Medulla oblongata (tissue), 1 donor: ENCODE measurements around the gene AGRN.
"Not testable (repeated sequence)": the region's sequence is repeated elsewhere in the genome, so short reads cannot be mapped to it uniquely, and the experiment has no call there.

ENCODE experiments used
- DNase-seq: peaks from one replicate; pipeline ENCODE4 v3.0.0-alpha.2; 2015; ENCODE audit errors: extremely low spot score

Gene AGRN

DNA sequence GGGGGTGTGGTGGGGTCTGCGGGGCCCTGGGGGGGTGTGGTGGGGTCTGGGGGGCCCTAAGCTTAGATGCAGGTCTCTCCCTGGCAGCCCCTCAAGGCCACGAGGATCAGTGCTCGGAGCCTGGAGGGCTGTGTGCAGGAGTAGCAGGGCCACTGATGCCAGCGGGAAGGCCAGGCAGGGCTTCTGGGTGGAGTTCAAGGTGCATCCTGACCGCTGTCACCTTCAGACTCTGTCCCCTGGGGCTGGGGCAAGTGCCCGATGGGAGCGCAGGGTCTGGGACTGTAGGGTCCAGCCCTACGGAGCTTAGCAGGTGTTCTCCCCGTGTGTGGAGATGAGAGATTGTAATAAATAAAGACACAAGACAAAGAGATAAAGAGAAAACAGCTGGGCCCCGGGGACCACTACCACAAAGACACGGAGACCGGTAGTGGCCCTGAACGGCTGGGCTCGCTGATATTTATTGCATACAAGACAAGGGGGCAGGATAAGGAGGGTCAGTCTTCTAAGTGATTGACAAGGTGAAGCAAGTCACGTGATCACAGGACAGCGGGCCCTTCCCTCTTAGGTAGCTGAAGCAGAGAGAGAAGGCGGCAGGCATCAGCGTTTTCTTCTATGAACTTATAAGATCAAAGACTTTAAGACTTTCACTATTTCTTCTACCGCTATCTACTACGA, 45.5 kb downstream of the AGRN start:
- no peak for DNase-seq

DNA sequence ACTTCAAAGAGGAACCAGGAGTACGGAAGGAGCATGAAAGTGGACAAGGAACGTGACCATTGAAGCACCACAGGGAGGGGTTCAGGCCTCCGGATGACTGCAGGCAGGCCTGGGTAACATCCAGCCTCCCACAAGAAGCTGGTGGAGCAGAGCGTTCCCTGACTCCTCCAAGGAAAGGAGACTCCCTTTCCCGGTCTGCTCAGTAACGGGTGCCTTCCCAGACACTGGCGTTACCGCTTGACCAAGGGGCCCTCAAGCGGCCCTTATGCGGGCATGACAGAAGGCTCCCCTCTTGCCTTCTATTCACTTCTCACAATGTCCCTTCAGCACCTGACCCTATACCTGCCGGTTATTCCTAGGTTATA, 46.0 kb downstream of the AGRN start:
- not testable (repeated sequence) for DNase-seq

DNA sequence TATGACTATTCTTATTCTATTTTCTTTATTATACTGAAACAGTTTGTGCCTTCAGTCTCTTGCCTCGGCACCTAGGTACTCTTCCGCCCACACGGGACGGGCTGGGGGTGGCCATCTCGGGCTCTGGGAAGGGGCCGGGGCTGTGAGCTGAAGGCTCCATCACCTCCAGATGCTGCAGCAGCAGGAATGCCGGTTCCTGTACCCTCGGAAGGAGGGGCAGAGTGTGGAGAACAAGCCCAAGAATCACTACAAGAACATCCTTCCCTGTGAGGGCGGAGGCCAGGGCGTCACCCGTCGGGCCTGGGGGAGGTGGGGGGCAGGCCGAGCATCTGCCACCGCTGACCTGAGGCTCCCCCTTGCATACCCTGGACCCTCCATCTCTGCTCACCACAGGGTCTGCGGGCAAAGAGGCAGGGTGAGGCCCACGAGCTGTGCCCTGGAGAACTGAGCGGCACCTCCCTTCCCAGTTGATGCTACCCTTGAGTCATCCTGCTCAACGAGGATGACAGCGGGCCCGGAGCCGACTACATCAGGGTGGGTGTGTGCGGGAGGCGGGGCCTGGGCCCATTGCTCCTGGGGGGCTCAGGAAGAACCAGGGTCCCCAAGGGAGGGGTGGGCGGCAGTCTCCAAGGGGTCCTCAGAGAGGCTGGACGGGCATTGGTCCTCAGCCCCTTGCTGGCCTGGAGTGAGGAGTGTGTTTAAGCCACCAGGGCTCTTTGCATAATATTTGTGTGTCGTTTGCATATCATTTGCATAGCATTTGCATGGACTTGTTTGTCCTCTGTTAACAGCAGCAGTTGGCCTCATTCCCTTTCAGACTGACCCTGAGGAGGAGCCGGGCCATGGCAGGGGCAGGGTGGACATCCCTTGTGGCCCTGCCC, 46.7 kb downstream of the AGRN start:
- DNase-seq = no peak

DNA sequence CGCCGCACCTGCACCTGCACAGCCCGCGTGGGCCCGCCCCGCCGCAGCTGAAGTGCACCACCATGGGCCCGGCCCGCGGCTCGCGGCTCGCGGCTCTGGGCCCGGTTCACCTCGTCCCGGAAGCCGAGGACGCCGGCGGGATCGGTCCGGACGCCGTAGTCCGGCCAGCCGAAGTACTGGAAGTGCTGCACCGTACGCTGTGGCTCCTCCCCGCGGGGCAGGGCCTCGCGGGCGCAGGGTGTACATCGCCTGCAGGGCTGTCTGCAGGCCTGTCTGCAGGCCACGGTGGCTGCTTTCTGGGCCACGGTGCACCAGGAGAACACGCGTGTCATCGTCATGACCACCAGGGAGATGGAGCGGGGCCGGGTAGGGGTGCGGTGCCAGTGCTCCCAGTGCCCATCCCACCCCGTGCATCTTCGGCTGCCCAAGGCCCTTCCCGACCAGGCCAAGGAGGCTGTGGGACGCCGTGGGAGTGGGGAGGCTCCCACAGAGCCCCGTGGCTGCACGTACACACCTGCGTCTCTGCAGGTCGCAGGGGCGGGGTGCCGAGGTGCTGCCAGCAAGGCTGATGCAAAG, 47.5 kb downstream of the AGRN start:
- DNase-seq = no peak

DNA sequence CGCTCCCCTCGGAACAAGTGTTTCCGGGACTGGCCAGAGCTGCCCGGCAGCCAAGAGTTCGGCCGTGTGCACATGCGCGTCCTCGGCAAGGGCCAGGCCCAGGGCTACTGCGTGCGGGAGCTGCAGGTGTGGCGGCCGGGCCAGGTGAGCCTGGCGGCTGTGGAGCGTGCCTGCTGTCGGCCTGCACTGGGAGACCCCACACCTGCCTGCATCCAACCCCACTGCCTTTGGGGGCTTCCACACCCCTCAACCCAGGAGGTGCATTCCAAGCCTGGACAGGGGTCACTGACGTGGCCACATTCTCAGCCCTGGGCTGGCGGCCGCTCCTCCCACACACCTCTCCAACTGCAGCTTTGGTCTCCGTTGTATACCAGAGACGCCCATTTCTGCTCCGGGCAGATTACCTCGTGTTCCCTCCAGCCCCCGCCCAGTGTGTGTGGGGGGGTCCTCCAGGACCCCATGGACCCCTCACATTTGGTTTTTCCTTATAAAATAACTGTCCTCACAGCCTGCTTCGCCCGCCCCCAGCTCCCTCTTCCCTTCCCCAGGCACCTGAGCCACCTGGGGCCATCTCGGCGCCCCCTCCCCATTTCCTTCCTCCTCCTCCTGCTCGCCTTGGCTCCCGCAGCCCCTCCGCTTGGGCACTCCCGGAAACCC, 48.1 kb downstream of the AGRN start:
- DNase-seq = no peak

DNA sequence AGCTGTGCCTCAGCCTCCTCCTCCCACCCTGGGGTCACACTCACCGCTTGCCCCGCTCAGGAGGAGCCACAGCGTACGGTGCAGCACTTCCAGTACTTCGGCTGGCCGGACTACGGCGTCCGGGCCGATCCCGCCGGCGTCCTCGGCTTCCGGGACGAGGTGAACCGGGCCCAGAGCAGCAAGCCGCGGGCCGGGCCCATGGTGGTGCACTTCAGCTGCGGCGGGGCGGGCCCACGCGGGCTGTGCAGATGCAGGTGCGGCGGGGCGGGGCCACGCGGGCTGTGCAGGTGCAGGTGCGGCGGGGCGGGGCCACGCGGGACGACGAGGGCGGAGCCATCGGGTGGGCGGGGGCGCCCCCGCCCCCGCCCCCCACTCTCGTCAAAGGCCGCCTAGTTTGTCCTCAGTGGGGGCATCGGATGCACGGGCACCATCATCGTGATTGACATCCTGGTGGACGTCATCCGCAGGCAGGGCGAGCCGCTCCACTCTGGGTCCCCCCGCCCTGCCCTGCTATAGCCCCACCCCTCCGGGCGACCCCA, 48.7 kb downstream of the AGRN start:
- no peak for DNase-seq

DNA sequence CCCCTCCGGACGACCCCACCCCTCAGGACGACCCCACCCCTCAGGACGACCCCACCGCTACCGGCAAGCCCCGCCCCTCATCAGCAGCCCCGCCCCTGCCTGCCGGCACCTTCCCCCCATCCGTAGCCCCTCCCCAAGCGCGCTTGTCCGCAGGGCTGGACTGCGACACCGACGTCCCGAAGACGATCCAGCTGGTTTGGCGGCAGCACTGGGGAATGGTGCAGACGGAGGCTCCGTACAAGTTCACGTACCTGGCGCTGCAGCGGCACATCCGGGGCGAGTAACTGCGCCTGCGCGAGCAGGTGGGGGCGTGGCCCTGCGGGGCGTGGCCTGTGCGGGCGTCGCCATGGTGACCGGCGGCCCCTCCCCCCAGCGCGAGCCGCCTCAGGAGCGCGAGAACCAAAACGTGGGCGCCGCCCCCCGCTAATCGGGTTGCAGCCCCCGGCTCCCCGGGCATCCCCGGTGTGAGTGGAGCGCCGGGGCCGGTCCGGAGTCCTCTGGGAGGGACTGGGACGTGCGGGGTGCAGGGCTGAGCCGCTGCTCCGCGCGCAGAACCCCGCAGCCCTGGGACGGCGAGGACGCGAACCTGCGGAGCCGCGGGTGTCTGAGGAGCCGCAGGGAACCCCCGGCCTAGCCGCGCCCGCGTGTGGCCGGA, 49.3 kb downstream of the AGRN start:
- peak; percentile 8 for DNase-seq

DNA sequence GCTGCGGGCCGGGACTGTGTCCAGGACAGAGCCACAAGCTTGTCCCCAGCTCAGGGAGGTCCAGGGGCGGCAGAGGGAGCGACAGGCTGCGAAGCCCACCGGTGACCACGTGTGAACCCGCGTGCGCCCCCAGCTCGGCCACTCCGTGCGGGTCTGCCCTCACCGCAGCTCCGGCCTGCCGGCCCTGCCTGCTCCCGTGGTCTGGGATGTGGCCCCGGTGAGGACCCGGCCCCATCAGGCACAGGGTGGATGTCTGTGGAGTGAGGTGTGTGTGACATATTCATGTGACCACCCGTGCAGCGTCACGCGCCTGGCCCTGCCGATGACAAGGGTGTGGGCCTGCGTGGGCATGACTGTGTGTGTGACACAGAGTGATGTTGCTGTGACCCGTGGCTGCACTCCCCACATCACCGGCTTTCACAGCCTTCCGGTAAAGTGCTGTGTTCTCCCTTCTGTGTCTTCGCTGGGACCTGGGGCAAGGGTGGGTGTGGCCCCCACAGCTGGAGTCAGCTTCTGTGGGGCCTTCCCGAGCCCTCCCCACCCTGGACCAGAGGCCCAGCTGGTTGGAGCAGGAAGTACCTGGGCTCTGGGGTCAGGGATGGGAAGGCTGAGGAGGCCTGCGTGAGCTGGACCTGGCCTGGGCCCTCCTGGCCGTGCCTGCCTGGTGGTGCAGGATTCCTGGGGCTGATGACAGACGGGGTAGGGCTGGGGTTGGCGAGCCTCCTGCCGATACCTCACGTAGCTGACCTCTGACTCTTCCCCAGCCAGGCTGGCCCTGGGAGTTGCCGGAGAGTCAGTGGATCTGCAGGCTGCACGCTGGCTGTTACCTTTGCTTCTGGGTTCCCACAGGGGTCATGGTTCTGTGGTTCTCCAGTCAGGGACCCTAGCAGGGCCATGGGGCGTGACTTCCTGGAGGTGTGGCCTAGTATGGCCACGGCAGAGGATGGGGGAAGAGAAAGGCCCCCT, 50.1 kb downstream of the AGRN start:
- no peak for DNase-seq

DNA sequence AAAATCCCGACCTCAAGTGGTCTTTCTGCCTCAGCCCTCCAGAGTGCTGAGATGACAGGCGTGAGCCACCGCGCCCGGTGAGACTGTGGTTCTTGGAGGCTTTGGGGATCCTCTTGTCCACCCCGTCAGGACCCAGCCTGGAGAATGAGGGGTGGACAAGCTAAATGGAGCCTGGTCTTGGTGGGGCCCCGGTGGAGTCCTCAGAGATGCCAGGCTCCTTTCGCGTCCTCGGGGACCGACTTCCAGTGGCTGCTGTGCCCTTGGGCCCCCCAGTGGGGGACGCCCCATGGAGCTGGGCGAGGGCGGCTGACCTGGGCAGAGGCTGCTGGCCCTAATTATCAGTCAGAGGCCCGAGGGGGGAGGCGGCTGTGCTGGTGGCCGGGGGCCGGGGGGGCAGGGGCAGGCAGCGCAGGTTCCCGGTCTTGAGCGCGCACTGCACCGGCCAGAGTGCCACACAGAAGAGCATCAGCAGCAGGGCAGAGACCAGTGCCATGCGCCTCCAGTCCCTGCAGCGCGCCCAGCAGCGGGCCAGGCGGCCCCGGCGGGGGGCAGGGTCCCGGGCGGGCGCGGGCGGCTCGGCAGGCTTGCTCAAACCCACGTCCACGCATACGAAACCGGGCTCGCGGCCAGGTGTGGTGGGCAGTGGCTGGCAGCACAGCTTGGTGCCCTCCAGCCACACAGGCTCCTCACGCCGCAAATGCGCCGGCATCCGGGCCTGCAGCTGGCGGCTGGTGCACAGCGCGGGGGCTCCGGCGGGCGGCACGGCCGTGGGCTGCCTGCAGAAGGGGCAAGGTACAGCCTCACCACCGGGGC, 51.8 kb downstream of the AGRN start:
- DNase-seq = no peak

DNA sequence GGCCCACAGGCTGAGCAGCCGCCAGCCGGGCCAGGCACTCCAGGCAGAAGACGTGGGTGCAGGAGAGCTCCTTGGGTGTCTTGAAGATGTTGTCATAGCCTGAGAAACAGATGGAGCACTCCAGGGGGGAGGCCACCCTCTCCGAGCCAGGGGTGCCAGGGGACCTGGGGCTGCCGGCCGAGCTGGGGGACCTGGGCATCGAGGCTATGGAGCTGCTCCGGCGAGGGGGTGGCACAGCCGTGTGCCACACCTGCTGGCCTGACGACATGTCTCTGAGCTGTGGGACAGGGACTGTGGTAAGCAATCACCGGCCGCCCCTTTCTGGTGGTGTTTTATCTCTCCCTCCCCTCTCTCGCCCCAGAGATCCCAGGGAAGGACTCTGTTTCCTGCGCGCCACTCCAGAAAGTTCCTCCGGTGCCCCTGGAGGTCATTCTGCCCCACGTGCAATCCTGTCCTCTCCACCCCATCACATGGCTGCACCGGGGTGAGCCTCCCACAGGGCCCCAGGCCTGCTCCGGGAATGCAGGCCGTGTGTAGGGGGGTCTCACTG, 52.5 kb downstream of the AGRN start:
- no peak for DNase-seq

DNA sequence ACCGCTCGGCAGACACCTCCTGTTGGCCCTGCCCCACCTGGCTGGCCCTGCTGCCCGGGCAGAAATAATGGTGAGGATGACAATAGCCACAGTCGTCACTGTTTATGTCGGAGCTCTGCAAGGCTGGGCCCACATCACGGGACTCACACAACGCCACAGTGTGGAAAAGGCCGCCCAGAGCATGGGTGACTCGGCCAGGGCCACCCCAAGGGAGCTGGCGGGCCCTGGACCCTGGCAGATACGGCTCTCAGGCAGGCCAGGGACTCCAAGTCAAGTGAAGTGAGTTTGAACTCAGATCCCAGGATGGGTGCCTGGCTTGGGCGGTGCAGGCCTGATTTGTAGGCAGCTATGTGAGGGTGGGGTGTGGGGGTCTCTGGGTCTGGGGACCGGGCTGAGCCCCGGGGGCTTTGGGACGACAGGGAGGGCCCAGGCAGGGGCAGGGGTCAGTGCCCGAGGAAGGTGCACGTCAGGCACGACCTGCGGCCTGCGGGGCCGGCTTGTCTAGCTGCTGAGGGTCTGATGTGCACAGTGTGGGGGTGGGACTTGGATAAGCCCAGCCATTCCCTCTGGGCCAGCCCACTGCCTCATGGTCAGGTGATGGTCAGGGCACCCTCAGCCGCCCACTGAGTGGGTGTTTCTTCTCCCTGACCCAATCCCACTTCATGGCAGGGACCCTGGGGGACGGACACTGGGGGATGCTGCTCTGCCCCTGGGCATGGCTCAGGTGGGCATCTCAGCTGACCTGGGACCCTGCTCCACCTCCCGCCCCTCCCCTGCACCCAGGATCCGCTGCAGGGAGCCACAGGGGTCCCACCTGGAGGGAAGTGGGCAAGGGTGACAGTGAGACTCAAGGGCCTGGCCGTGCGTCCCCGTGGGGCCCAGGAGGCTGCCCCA, 53.2 kb downstream of the AGRN start:
- DNase-seq = no peak

DNA sequence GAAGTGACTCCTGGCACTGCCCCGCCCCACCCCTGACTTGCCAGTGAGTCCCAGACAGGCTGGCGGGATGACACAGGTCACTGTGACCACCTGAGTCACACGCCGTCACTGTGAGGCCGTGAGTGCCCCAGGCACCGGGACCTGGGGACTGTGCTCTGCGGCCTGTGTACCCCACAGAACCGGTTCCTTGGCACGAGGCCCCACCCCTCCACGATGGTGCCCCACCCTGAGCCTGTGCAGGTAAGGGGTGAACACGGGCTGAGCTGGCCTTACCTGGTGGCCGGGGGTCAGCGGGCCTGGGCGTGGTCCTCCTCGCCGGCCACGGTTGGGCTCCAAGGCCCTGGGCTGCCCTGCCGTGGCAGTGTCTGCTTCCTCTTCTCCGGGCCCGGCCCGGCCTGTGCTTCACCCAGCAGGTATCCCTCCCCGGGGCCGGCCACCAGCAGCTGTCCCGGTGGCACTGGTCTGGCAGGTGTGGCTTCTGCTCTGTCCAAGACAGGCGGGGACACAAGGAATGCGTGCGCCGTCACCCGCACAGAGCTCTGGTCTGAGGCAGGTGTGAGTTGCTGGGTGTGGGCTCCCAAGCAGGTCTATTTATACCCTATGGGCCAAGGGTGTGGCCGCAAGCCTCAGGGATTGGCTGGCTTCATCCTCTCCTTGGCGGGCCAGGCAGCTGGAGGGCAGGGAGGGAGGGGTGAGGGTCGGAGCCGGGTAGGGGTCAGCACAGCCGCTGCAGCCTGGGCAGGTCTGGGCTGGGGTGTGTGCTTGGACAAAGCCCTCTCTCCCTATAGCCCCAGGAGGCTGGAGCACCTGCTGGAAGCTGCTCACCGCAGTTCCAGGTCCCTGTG, 54.0 kb downstream of the AGRN start, which contains the start of gene RNF223:
Gene RNF223 (minus strand): TSS at position 564 of the 845 bp plus-strand sequence. CDS start 1,740 bp downstream, outside the sequence.
- no peak for DNase-seq

DNA sequence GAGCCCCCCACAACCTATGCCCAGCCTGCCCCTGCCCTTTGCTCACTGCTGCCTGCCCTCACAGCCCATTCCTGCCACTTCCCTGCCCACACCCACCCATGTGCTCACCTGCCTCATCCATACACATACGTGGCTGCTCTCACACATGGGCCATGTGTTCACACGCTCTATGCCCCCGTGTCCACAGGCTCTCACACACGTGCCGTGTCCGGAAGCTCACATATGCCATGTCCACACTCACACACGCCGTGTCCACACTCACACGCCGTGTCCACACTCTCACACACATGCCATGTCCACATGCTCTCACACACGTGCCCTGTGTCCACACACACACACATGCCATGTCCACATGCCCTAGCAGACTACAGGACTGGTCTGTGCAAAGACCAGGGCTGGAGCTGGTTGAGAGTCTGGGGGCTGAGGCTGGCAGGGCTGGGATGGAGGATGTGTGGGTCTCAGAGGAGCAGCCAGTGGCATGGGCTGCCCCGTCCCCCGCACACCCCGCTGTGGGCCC, 54.8 kb downstream of the AGRN start:
- no peak for DNase-seq

DNA sequence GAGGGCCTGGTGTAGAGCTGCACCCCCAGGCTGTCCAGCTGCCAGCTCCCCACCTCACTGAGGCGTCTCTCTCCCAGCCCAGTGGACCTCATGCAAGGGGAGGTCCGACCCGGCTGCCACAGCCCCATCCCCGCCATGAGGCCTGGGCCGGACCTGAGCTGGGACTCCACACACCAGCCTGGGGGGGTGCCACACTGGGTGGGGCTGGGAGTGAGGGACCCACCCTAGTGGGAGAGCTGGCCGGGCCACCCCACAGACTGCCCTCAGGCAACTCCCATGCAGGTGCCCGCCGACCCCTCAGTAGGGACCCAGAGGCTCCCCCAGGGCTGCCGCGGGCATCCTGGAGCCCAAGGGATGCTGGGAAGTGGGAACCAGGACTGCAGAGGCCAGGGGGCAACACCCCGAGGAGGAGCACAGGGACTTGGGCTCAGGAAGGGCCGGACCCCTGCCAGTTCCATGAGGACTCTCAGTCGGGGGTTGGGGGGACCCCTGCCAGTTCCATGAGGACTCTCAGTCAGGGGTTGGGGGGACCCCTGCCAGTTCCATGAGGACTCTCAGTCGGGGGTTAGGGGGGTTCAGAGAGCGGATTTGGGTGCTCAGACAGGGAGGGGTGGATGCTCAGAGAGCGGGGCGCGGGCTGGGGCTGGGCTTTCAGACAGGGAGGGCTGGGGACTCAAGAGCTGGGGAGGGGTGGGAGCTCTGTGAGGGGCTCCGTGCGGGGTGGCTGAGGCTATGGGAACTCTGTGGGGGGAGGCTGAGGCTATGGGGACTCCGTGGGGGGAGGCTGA, 55.4 kb downstream of the AGRN start:
- DNase-seq = no peak

DNA sequence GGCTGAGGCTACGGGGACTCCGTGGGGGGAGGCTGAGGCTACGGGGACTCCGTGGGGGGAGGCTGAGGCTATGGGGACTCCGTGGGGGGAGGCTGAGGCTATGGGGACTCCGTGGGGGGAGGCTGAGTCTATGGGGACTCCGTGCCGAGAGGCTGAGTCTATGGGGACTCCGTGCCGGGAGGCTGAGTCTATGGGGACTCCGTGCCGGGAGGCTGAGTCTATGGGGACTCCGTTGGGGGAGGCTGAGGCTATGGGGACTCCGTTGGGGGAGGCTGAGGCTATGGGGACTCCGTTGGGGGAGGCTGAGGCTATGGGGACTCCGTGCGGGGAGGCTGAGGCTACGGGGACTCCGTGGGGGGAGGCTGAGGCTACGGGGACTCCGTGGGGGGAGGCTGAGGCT, 57.5 kb downstream of the AGRN start:
- DNase-seq = not testable (repeated sequence)
